Measurements from ENCODE around the gene MYT1. TPM values are rescaled to one million over a fixed set of nuclear protein-coding genes. Genes with fewer than 3 reads are reported as not detected.

MYT1 gene
- total and polyA plus RNA-seq, 2 of the 13 experiments (the other 11 are each of a cell fraction or from before 2014, with no cell fraction given): 0.58 to 2.5 TPM

GRCh38 chr20:64151633-64152530, 12.4 kb upstream of the MYT1 start (continued):
- TF ChIP-seq ZBED4 (CRISPR knock-in tag; IDR thresholded peaks at IDR 0.05; ENCODE audit: borderline replicate concordance) (no peak), ZNF160 (CRISPR knock-in tag; IDR thresholded peaks at IDR 0.05) (no peak), JUNB (CRISPR knock-in tag; IDR thresholded peaks at IDR 0.05; ENCODE audit: borderline replicate concordance) (no peak), SRY (CRISPR knock-in tag; IDR thresholded peaks at IDR 0.05) (no peak), ATF4 (CRISPR knock-in tag; IDR thresholded peaks at IDR 0.05) (no peak), GATAD2A (CRISPR knock-in tag; IDR thresholded peaks at IDR 0.05) (no peak), ZNF234 (CRISPR knock-in tag; conservative IDR thresholded peaks at IDR 0.05) (no peak), LBX2 (CRISPR knock-in tag; IDR thresholded peaks at IDR 0.05; ENCODE audit: borderline replicate concordance) (no peak), ZNF142 (CRISPR knock-in tag; IDR thresholded peaks at IDR 0.05) (no peak), MAFK (conservative IDR thresholded peaks at IDR 0.05 in 1 of 2, IDR thresholded peaks at IDR 0.05 in 1 of 2; ENCODE audit: low read length in 2 of 2) (peak in 1 of 2 experiments; percentile 32; a peak in 1 of 4 replicates), ZBTB1 (CRISPR knock-in tag; IDR thresholded peaks at IDR 0.05; ENCODE audit: borderline replicate concordance) (no peak), ZNF672 (CRISPR knock-in tag; IDR thresholded peaks at IDR 0.05) (no peak), DR1 (CRISPR knock-in tag; IDR thresholded peaks at IDR 0.05) (no peak), NFATC3 (CRISPR knock-in tag; IDR thresholded peaks at IDR 0.05) (no peak), NR2F2 (IDR thresholded peaks at IDR 0.05; ENCODE audit: borderline replicate concordance, low read depth) (no peak), PCBP1 (IDR thresholded peaks at IDR 0.05; ENCODE audit: borderline replicate concordance, low read depth, low read length) (no peak)

Measured in HepG2 (cell line).